Type B pancreatic cell (in vitro differentiated cells): Measurements from ENCODE around the gene ENAH. TPM values are rescaled to one million over a fixed set of nuclear protein-coding genes. Genes with fewer than 3 reads are reported as not detected.

Experiments used
- DNase-seq: peaks from one replicate; pipeline ENCODE4 v3.0.0; 2021; ENCODE audit warnings: mixed read lengths; ENCODE audit not compliant: unreplicated experiment; ENCODE audit errors: extremely low spot score
- H3K27ac Mint-ChIP-seq: 2 replicates; pipeline ENCODE4 v1.8.0; 2021; ENCODE audit warnings: mild to moderate bottlenecking, mixed read lengths
- H3K27me3 Mint-ChIP-seq: 2 replicates; pipeline ENCODE4 v1.8.0; 2021; ENCODE audit warnings: mixed read lengths
- H3K36me3 Mint-ChIP-seq: 2 replicates; pipeline ENCODE4 v1.8.0; 2021; ENCODE audit warnings: mixed read lengths
- H3K4me1 Mint-ChIP-seq: one replicate; pipeline ENCODE4 v1.8.0; 2021; ENCODE audit warnings: mixed read lengths; ENCODE audit not compliant: unreplicated experiment
- H3K4me3 Mint-ChIP-seq: 2 replicates; pipeline ENCODE4 v1.8.0; 2021; ENCODE audit warnings: mild to moderate bottlenecking, mixed read lengths
- H3K9me3 Mint-ChIP-seq: 2 replicates; pipeline ENCODE4 v1.8.0; 2021; ENCODE audit warnings: mixed read lengths
- CTCF ChIP-seq: fragments of 200-600 bp; sonication (generic); conservative IDR thresholded peaks from 2 replicates; pipeline ENCODE4 v1.5.0; 2021; ENCODE audit warnings: antibody characterized with exemption, mild to moderate bottlenecking
- total RNA-seq: library from RNA; stranded (reverse); gene quantifications from 2 replicates; pipeline ENCODE4 v1.2.1, GENCODE V29; 2021; ENCODE audit warnings: low replicate concordance

The ENAH gene
- total RNA-seq, 1 donor from 2014 or later, result 133 TPM

- DNase-seq, result no peak
- no peak overlapping the region for H3K4me3 Mint-ChIP-seq
- no peak overlapping the region for H3K27ac Mint-ChIP-seq
- no peak for TF ChIP-seq CTCF
- no peaks in the 10 kb centered on the region for H3K9me3 Mint-ChIP-seq
- H3K36me3 Mint-ChIP-seq, result peaks cover 10% of the 10 kb centered on the region
- H3K27me3 Mint-ChIP-seq, result no peaks in the 10 kb centered on the region
- no peaks in the 10 kb centered on the region for H3K4me1 Mint-ChIP-seq
Observed at GRCh38 chr1:225525377-225525776, 127.5 kb downstream of the ENAH start.

- no peak for DNase-seq
- Mint-ChIP-seq H3K9me3 (no peaks in the 10 kb centered on the region), H3K27me3 (no peaks in the 10 kb centered on the region), H3K36me3 (peaks cover 10% of the 10 kb centered on the region), H3K27ac (no peak overlapping the region), H3K4me1 (no peaks in the 10 kb centered on the region), H3K4me3 (no peak overlapping the region)
- TF ChIP-seq CTCF, result no peak
Observed at GRCh38 chr1:225524570-225524969, 128.4 kb downstream of the ENAH start.

GRCh38 chr1:225523263-225523950, 129.5 kb downstream of the ENAH start:
- H3K9me3 Mint-ChIP-seq, result no peaks in the 10 kb centered on the region
- no peak overlapping the region for H3K27ac Mint-ChIP-seq
- H3K36me3 Mint-ChIP-seq, result peaks cover 20% of the 10 kb centered on the region
- no peaks in the 10 kb centered on the region for H3K27me3 Mint-ChIP-seq
- no peak overlapping the region for H3K4me3 Mint-ChIP-seq
- no peak for TF ChIP-seq CTCF
- no peaks in the 10 kb centered on the region for H3K4me1 Mint-ChIP-seq
- no peak for DNase-seq

GRCh38 chr1:225522588-225523262, 130.2 kb downstream of the ENAH start:
- no peak for TF ChIP-seq CTCF
- Mint-ChIP-seq H3K27me3 (no peaks in the 10 kb centered on the region), H3K4me3 (no peak overlapping the region), H3K4me1 (no peaks in the 10 kb centered on the region), H3K36me3 (peaks cover 21% of the 10 kb centered on the region), H3K9me3 (no peaks in the 10 kb centered on the region), H3K27ac (no peak overlapping the region)
- DNase-seq, result no peak

- H3K27ac Mint-ChIP-seq, result no peak overlapping the region
- no peaks in the 10 kb centered on the region for H3K27me3 Mint-ChIP-seq
- DNase-seq, result no peak
- H3K36me3 Mint-ChIP-seq, result peaks cover 27% of the 10 kb centered on the region
- TF ChIP-seq CTCF, result no peak
- H3K4me1 Mint-ChIP-seq, result peaks cover 7% of the 10 kb centered on the region
- H3K4me3 Mint-ChIP-seq, result no peak overlapping the region
- no peaks in the 10 kb centered on the region for H3K9me3 Mint-ChIP-seq
Observed at GRCh38 chr1:225520587-225521227, 132.2 kb downstream of the ENAH start.
